ENCODE measurements around the gene CRIM1.

CRIM1 gene

GRCh38 chr2:36416370-36417165 lies 61.0 kb downstream of the CRIM1 start:
- TF ChIP-seq, protein P1, sequence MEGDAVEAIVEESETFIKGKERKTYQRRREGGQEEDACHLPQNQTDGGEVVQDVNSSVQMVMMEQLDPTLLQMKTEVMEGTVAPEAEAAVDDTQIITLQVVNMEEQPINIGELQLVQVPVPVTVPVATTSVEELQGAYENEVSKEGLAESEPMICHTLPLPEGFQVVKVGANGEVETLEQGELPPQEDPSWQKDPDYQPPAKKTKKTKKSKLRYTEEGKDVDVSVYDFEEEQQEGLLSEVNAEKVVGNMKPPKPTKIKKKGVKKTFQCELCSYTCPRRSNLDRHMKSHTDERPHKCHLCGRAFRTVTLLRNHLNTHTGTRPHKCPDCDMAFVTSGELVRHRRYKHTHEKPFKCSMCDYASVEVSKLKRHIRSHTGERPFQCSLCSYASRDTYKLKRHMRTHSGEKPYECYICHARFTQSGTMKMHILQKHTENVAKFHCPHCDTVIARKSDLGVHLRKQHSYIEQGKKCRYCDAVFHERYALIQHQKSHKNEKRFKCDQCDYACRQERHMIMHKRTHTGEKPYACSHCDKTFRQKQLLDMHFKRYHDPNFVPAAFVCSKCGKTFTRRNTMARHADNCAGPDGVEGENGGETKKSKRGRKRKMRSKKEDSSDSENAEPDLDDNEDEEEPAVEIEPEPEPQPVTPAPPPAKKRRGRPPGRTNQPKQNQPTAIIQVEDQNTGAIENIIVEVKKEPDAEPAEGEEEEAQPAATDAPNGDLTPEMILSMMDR (IDR thresholded peaks at IDR 0.05; ENCODE audit: unreplicated experiment in 3 of 3): no peak
- H3K27ac Mint-ChIP-seq: no peak overlapping the region
- no peak overlapping the region for H3K4me3 Mint-ChIP-seq
- peaks cover 48% of the 10 kb centered on the region for H3K4me1 Mint-ChIP-seq
- no peaks in the 10 kb centered on the region for H3K9me3 Mint-ChIP-seq
- H3K36me3 Mint-ChIP-seq (ENCODE audit: low read depth): no peaks in the 10 kb centered on the region
- H3K27me3 Mint-ChIP-seq (ENCODE audit: low read depth): peaks cover 4% of the 10 kb centered on the region

DNA sequence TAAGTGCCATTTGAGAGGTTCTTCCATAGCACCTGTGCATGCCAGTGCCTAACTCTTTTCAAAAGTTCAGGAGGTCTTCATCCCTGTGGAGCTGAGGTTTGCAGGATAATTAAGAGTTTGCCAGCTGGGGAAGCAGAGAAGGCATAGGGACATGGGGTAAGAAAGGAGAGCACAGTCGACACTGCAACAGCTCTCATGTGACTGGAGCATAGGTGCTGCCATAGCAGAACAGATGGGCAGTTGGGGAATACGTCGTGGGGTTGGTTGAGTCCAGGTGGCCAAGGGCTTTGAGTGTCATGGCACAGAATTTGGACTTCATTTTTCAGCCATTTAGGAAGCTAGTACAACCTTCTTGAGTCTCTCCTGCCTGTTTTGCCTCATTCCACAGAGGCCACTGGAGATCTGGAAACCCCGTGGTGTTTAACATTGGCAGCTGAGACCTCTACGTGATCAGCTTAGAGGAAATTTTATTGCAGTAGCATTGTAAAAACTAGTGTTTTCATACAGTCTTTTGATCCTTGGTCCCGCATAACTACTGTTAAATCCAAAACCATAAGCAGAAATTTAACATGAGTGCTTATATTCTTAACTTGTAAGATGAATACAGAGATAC lies 65.1 kb downstream of the CRIM1 start:
- peaks cover 13% of the 10 kb centered on the region for H3K36me3 Mint-ChIP-seq (ENCODE audit: low read depth)
- peaks cover 21% of the 10 kb centered on the region for H3K4me1 Mint-ChIP-seq
- H3K4me3 Mint-ChIP-seq: no peak overlapping the region
- no peaks in the 10 kb centered on the region for H3K9me3 Mint-ChIP-seq
- TF ChIP-seq, protein P1 (IDR thresholded peaks at IDR 0.05; ENCODE audit: unreplicated experiment in 3 of 3): no peak
- H3K27me3 Mint-ChIP-seq (ENCODE audit: low read depth): peaks cover 4% of the 10 kb centered on the region
- H3K27ac Mint-ChIP-seq: no peak overlapping the region

GRCh38 chr2:36421379-36421778 lies 65.8 kb downstream of the CRIM1 start:
- H3K4me1 Mint-ChIP-seq: peaks cover 18% of the 10 kb centered on the region
- TF ChIP-seq, protein P1 (IDR thresholded peaks at IDR 0.05; ENCODE audit: unreplicated experiment in 3 of 3): no peak
- H3K27me3 Mint-ChIP-seq (ENCODE audit: low read depth): peaks cover 4% of the 10 kb centered on the region
- H3K27ac Mint-ChIP-seq: no peak overlapping the region
- no peak overlapping the region for H3K4me3 Mint-ChIP-seq
- H3K9me3 Mint-ChIP-seq: no peaks in the 10 kb centered on the region
- peaks cover 13% of the 10 kb centered on the region for H3K36me3 Mint-ChIP-seq (ENCODE audit: low read depth)

DNA sequence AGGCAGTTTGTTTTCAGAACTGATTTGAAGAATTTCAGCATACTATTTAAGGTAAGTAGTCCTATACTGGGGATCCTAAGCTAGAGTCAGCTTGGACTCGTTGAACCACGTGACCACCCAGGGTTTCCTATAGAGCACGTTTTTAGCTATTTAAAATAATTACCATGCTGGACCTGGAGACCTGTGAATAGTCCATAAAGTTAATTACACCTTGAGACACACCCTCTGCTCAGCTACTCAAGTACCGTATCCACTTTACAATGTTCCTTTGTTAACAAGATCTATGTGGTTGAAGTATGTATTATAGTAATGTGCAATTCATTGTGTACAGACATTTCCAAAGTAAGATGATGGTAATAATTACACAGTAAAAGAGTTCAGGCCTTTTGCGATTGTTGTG lies 67.6 kb downstream of the CRIM1 start:
- H3K9me3 Mint-ChIP-seq: no peaks in the 10 kb centered on the region
- TF ChIP-seq, protein P1 (IDR thresholded peaks at IDR 0.05; ENCODE audit: unreplicated experiment in 3 of 3): no peak
- H3K4me3 Mint-ChIP-seq: no peak overlapping the region
- peaks cover 13% of the 10 kb centered on the region for H3K36me3 Mint-ChIP-seq (ENCODE audit: low read depth)
- H3K27ac Mint-ChIP-seq: no peak overlapping the region
- H3K4me1 Mint-ChIP-seq: peaks cover 7% of the 10 kb centered on the region
- H3K27me3 Mint-ChIP-seq (ENCODE audit: low read depth): peaks cover 4% of the 10 kb centered on the region

DNA sequence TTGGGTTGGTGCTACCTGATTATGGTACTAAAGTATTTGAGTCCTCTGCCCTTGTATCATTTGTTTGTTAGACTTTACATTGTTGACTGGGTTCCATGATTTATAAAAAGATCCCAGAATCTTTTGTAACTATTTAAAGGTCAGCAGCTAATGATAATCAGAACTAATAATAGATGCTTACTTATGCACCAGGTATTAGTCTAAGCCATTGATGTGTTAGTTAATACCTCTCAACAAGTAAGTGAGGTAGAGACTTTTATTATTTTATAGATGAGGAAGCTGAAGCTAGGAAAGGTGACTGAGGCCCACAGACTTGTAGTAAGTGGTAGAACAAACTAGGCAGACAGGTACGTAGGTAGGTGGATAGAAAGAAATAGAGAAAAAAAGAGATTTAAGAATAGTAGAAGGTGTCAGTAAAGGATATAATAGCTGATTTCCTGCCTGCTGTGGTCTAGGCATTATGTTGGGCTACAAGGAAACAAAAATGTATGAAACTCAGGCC lies 68.1 kb downstream of the CRIM1 start:
- peaks cover 3% of the 10 kb centered on the region for H3K27me3 Mint-ChIP-seq (ENCODE audit: low read depth)
- peaks cover 7% of the 10 kb centered on the region for H3K4me1 Mint-ChIP-seq
- no peaks in the 10 kb centered on the region for H3K9me3 Mint-ChIP-seq
- no peak overlapping the region for H3K27ac Mint-ChIP-seq
- TF ChIP-seq, protein P1 (IDR thresholded peaks at IDR 0.05; ENCODE audit: unreplicated experiment in 3 of 3): no peak
- peaks cover 13% of the 10 kb centered on the region for H3K36me3 Mint-ChIP-seq (ENCODE audit: low read depth)
- no peak overlapping the region for H3K4me3 Mint-ChIP-seq

All from nephron (organoid).